Tibial nerve (tissue), 4 donors: ENCODE results near the gene EML6. TPM values are rescaled to one million over a fixed set of nuclear protein-coding genes. Genes with fewer than 3 reads are reported as not detected.

Source experiments
- DNase-seq, 2 donors: peaks; one replicate each; pipeline ENCODE4 v3.0.0-alpha.2; 2019; ENCODE audit warnings: low spot score in 2 of 2
- H3K27ac ChIP-seq, 4 donors: fragments of 200-600 bp; sonication (generic) in 3 of 4; one replicate each; pipeline ENCODE4 v1.5.1; 2017 to 2019; ENCODE audit warnings: mild to moderate bottlenecking in 1 of 4
- H3K27me3 ChIP-seq, 2 donors: fragments of 200-600 bp; sonication (generic) in 1 of 2; one replicate each; pipeline versions ENCODE4 v1.5.1 to v1.6.0; 2017 to 2019
- H3K36me3 ChIP-seq, 3 donors: fragments of 200-600 bp; sonication (generic); one replicate each; pipeline ENCODE4 v1.5.1; 2018 to 2019
- H3K4me1 ChIP-seq, 4 donors: fragments of 200-600 bp; sonication (generic) in 3 of 4; one replicate each; pipeline ENCODE4 v1.5.1; 2017 to 2019
- H3K4me3 ChIP-seq, 4 donors: fragments of 200-600 bp; sonication (generic) in 3 of 4; one replicate each; pipeline ENCODE4 v1.5.1; 2017 to 2019; ENCODE audit warnings: mild to moderate bottlenecking in 1 of 4, moderate library complexity in 1 of 4
- H3K9me3 ChIP-seq, 4 donors: fragments of 200-600 bp; sonication (generic) in 3 of 4; one replicate each; pipeline ENCODE4 v1.5.1; 2017 to 2019
- EP300 ChIP-seq, 2 donors: sonication (generic); formaldehyde crosslinking; IDR thresholded peaks; one replicate each; pipeline ENCODE4 v1.6.1; 2017; ENCODE audit warnings: antibody characterized with exemption in 2 of 2, mild to moderate bottlenecking in 1 of 2
- POLR2A ChIP-seq, 2 donors: fragments of 450-650 bp; IDR thresholded peaks; one replicate each; pipeline ENCODE4 v1.6.1; 2017; ENCODE audit warnings: antibody characterized with exemption in 2 of 2, mild to moderate bottlenecking in 2 of 2, moderate library complexity in 2 of 2
- WGBS, 2 donors: methylation state at CpG; one replicate each; pipeline ENCODE4 v1.1.5; 2018; 5-methylcytosine and 5-hydroxymethylcytosine counted together
- total RNA-seq, 4 donors: library from RNA; depleted of rRNA; stranded (reverse); fragments of >200 nt; gene quantifications; one replicate each; pipeline ENCODE4 v1.1.0, GENCODE V29; 2016
- TF ChIP-seq, protein P1 (sequence below), 5 experiments: fragments of 200-600 bp in 3 of 5; fragments of 450-650 bp in 2 of 5; sonication (generic) in 3 of 5; IDR thresholded peaks; one replicate each; pipeline ENCODE4 v1.5.1; 2016 to 2019; ENCODE audit warnings: antibody characterized with exemption in 5 of 5, mild to moderate bottlenecking in 3 of 5, moderate library complexity in 2 of 5

EML6 gene
- total RNA-seq, 4 donors from 2014 or later, result 0.60 to 18.0 (median 0.93) TPM

GRCh38 chr2:55010149-55010591, 286.7 kb downstream of the EML6 start:
- H3K27ac ChIP-seq, result peak overlapping the region; percentile 9 to 69 (median 41)
- DNase-seq, result peak in 1 of 2 donors; percentile 49
- no peaks in the 10 kb centered on the region for H3K9me3 ChIP-seq
- no peaks in the 10 kb centered on the region for H3K27me3 ChIP-seq
- H3K36me3 ChIP-seq, result no peaks in the 10 kb centered on the region
- peak overlapping the region in 3 of 4 donors; percentile 6 to 38 (median 31) for H3K4me3 ChIP-seq
- TF ChIP-seq POLR2A (IDR thresholded peaks at IDR 0.05) (peak in 1 of 2 donors; percentile 18), EP300 (IDR thresholded peaks at IDR 0.05) (peak in 1 of 2 donors; percentile 72)
- TF ChIP-seq, protein P1, sequence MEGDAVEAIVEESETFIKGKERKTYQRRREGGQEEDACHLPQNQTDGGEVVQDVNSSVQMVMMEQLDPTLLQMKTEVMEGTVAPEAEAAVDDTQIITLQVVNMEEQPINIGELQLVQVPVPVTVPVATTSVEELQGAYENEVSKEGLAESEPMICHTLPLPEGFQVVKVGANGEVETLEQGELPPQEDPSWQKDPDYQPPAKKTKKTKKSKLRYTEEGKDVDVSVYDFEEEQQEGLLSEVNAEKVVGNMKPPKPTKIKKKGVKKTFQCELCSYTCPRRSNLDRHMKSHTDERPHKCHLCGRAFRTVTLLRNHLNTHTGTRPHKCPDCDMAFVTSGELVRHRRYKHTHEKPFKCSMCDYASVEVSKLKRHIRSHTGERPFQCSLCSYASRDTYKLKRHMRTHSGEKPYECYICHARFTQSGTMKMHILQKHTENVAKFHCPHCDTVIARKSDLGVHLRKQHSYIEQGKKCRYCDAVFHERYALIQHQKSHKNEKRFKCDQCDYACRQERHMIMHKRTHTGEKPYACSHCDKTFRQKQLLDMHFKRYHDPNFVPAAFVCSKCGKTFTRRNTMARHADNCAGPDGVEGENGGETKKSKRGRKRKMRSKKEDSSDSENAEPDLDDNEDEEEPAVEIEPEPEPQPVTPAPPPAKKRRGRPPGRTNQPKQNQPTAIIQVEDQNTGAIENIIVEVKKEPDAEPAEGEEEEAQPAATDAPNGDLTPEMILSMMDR (IDR thresholded peaks at IDR 0.05), result no peak
- 6 to 16% methylated on average over 5 of the region's 5 CpGs for WGBS, 2 donors
- peaks cover 0 to 98% (median 56%) of the 10 kb centered on the region in 4 donors for H3K4me1 ChIP-seq

DNA sequence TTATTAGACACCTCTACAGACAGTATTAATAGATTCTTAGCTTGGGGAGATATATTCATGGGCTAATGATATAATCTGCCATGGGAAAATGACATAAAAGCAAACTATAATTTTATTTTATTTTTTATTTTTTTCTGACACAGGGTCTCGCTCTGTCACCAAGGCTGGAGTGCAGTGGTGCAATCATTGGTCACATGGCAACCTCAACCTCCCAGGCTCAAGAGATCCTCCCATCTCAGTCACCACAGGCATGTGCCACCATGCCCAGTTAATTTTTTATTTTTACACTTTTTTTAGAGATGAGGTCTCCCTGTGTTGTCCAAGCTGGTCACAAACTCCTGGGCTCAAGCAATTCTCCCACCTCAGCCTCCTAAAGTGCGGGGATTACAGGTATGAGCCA, 287.5 kb downstream of the EML6 start:
- peak overlapping the region; percentile 32 to 69 (median 59) for H3K27ac ChIP-seq
- H3K27me3 ChIP-seq, result no peaks in the 10 kb centered on the region
- H3K4me1 ChIP-seq, result peaks cover 0 to 98% (median 56%) of the 10 kb centered on the region in 4 donors
- peak in 1 of 2 donors; percentile 36 for DNase-seq
- no peak overlapping the region for H3K4me3 ChIP-seq
- H3K36me3 ChIP-seq, result no peaks in the 10 kb centered on the region
- TF ChIP-seq EP300 (IDR thresholded peaks at IDR 0.05) (no peak), POLR2A (IDR thresholded peaks at IDR 0.05) (no peak)
- TF ChIP-seq, protein P1 (IDR thresholded peaks at IDR 0.05), result no peak
- no peaks in the 10 kb centered on the region for H3K9me3 ChIP-seq
- WGBS, 2 donors, result 88 to 89% methylated on average over 2 of the region's 2 CpGs

GRCh38 chr2:55011831-55012671, 288.6 kb downstream of the EML6 start:
- TF ChIP-seq POLR2A (IDR thresholded peaks at IDR 0.05) (no peak), EP300 (IDR thresholded peaks at IDR 0.05) (no peak)
- TF ChIP-seq, protein P1 (IDR thresholded peaks at IDR 0.05), result no peak
- 23 to 26% methylated on average over 6 of the region's 6 CpGs for WGBS, 2 donors
- no peak for DNase-seq
- Histone ChIP-seq H3K4me1 (peaks cover 0 to 94% (median 51%) of the 10 kb centered on the region in 4 donors), H3K4me3 (no peak overlapping the region), H3K36me3 (no peaks in the 10 kb centered on the region), H3K9me3 (no peaks in the 10 kb centered on the region), H3K27me3 (no peaks in the 10 kb centered on the region), H3K27ac (peak overlapping the region in 3 of 4 donors; percentile 17 to 69 (median 68))

DNA sequence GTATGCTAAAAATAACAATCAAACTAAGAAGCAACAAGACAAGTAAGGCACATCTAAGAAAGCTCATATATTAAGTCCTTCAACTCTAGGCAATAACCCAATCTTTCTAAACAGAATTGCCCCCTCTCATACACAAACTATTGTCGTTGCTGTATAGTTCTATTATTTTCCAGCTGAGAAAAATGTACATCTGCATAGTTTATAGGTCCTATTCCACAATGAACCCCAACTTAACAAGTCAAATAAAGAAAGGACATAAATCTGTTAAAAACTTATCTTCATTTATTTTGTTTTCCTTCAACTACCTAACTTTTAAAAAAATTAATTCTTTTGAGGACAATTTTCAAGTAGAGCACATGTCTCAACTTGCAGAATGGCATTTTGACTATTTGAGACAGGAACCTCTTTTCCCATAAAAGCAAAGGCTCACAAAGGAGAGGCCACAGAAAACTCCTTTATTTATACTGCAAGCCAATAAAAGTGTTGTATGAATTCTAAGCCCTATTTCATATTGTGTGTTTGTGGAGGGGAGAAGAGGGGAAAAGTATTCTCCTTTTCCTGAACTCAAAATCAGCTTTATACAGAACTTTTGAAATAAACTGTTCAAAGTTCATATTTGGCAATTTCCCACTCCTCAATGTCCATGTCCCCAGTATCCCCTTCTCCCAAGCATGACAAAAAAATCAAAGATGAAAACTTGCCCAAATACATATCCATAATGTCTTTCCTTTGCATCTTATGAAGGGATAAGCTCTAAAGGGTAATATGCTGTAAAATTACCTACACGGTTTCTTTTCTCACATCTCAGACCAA, 289.4 kb downstream of the EML6 start:
- Histone ChIP-seq H3K36me3 (no peaks in the 10 kb centered on the region), H3K27me3 (no peaks in the 10 kb centered on the region), H3K4me3 (no peak overlapping the region), H3K4me1 (peaks cover 0 to 91% (median 46%) of the 10 kb centered on the region in 4 donors), H3K9me3 (no peaks in the 10 kb centered on the region), H3K27ac (peak overlapping the region in 2 of 4 donors; percentile 68 to 69)
- no peak for TF ChIP-seq POLR2A (IDR thresholded peaks at IDR 0.05)
- TF ChIP-seq EP300 (IDR thresholded peaks at IDR 0.05), result no peak
- TF ChIP-seq, protein P1 (IDR thresholded peaks at IDR 0.05), result no peak
- WGBS, 2 donors, result 45 to 47% methylated on average over 2 of the region's 2 CpGs
- DNase-seq, result no peak
